ENCODE measurements around the gene ROPN1L. TPM values are rescaled to one million over a fixed set of nuclear protein-coding genes. Genes with fewer than 3 reads are reported as not detected.

The ROPN1L gene
- total RNA-seq, 1 donor from 2014 or later, result not detected

GRCh38 chr5:10431415-10431814, 10.3 kb upstream of the ROPN1L start:
- Mint-ChIP-seq H3K27me3 (ENCODE audit: insufficient read depth, low read depth) (no peaks in the 10 kb centered on the region), H3K4me3 (no peak overlapping the region)

GRCh38 chr5:10432059-10433008, 9.3 kb upstream of the ROPN1L start:
- no peaks in the 10 kb centered on the region for H3K9me3 ChIP-seq (ENCODE audit: low read depth)
- no peak for TF ChIP-seq EZH2 (IDR thresholded peaks at IDR 0.05)
- TF ChIP-seq CTCF (IDR thresholded peaks at IDR 0.05), result no peak
- TF ChIP-seq EZH2phosphoT487 (IDR thresholded peaks at IDR 0.05), result no peak
- H3K27me3 Mint-ChIP-seq (ENCODE audit: insufficient read depth, low read depth), result no peaks in the 10 kb centered on the region
- H3K36me3 Mint-ChIP-seq, result peaks cover 22% of the 10 kb centered on the region
- no peak overlapping the region for H3K4me3 Mint-ChIP-seq
- H3K4me3 ChIP-seq, result no peak overlapping the region
- no peak overlapping the region for H2AFZ ChIP-seq (replicated peaks)
- no peaks in the 10 kb centered on the region for H3K79me2 ChIP-seq (ENCODE audit: low read depth)
- no peak overlapping the region for H3K27ac ChIP-seq
- H3K9ac ChIP-seq, result no peak overlapping the region
- no peak overlapping the region for H3K27ac Mint-ChIP-seq
- H3K36me3 ChIP-seq, result peaks cover 13% of the 10 kb centered on the region
- H3K4me2 ChIP-seq, result no peak overlapping the region
- no peaks in the 10 kb centered on the region for H3K9me3 Mint-ChIP-seq
- peaks cover 3% of the 10 kb centered on the region for H4K20me1 ChIP-seq (ENCODE audit: low read depth)
- H3K4me1 ChIP-seq, result no peaks in the 10 kb centered on the region
- H3F3A ChIP-seq (ENCODE audit: low read depth), result no peaks in the 10 kb centered on the region
- no peaks in the 10 kb centered on the region for H3K4me1 Mint-ChIP-seq
- no peak for DNase-seq (ENCODE audit: low spot score)
- no peaks in the 10 kb centered on the region for H3K27me3 ChIP-seq

More at GRCh38 chr5:10431415-10431814, 10.3 kb upstream of the ROPN1L start:
- H3F3A ChIP-seq (ENCODE audit: low read depth), result no peaks in the 10 kb centered on the region
- H3K9ac ChIP-seq, result no peak overlapping the region
- H3K36me3 ChIP-seq, result peaks cover 13% of the 10 kb centered on the region
- Mint-ChIP-seq H3K9me3 (no peaks in the 10 kb centered on the region), H3K27ac (no peak overlapping the region), H3K4me1 (no peaks in the 10 kb centered on the region), H3K36me3 (peaks cover 28% of the 10 kb centered on the region)
- H3K9me3 ChIP-seq (ENCODE audit: low read depth), result no peaks in the 10 kb centered on the region
- no peak overlapping the region for H3K4me2 ChIP-seq
- H3K4me3 ChIP-seq, result no peak overlapping the region
- no peaks in the 10 kb centered on the region for H3K79me2 ChIP-seq (ENCODE audit: low read depth)
- TF ChIP-seq CTCF (IDR thresholded peaks at IDR 0.05), result no peak
- TF ChIP-seq EZH2phosphoT487 (IDR thresholded peaks at IDR 0.05), result no peak
- no peak for TF ChIP-seq EZH2 (IDR thresholded peaks at IDR 0.05)
- H3K27me3 ChIP-seq, result no peaks in the 10 kb centered on the region
- H2AFZ ChIP-seq (replicated peaks), result no peak overlapping the region
- no peak overlapping the region for H3K27ac ChIP-seq
- DNase-seq (ENCODE audit: low spot score), result no peak
- H3K4me1 ChIP-seq, result no peaks in the 10 kb centered on the region
- H4K20me1 ChIP-seq (ENCODE audit: low read depth), result peaks cover 3% of the 10 kb centered on the region

GRCh38 chr5:10434392-10434791, 7.3 kb upstream of the ROPN1L start:
- peaks cover 10% of the 10 kb centered on the region for H3K36me3 ChIP-seq
- H3K9me3 Mint-ChIP-seq, result no peaks in the 10 kb centered on the region
- peaks cover 19% of the 10 kb centered on the region for H3K36me3 Mint-ChIP-seq
- no peak overlapping the region for H3K27ac Mint-ChIP-seq
- H3K4me2 ChIP-seq, result no peak overlapping the region
- H3K27me3 Mint-ChIP-seq (ENCODE audit: insufficient read depth, low read depth), result no peaks in the 10 kb centered on the region
- no peaks in the 10 kb centered on the region for H3K79me2 ChIP-seq (ENCODE audit: low read depth)
- no peak overlapping the region for H3K4me3 Mint-ChIP-seq
- TF ChIP-seq CTCF (IDR thresholded peaks at IDR 0.05), result no peak
- TF ChIP-seq EZH2 (IDR thresholded peaks at IDR 0.05), result no peak
- TF ChIP-seq EZH2phosphoT487 (IDR thresholded peaks at IDR 0.05), result no peak
- no peak for DNase-seq (ENCODE audit: low spot score)
- H3K9me3 ChIP-seq (ENCODE audit: low read depth), result no peaks in the 10 kb centered on the region
- H3K9ac ChIP-seq, result no peak overlapping the region
- H3K4me1 Mint-ChIP-seq, result no peaks in the 10 kb centered on the region
- H3K4me1 ChIP-seq, result no peaks in the 10 kb centered on the region
- H3F3A ChIP-seq (ENCODE audit: low read depth), result peaks cover 6% of the 10 kb centered on the region
- no peak overlapping the region for H3K27ac ChIP-seq
- H2AFZ ChIP-seq (replicated peaks), result no peak overlapping the region
- H3K27me3 ChIP-seq, result no peaks in the 10 kb centered on the region
- no peak overlapping the region for H3K4me3 ChIP-seq
- peaks cover 3% of the 10 kb centered on the region for H4K20me1 ChIP-seq (ENCODE audit: low read depth)

Data from neural progenitor cell (in vitro differentiated cells).